Amniotic epithelial cell (primary cell): Measurements from ENCODE around the gene PARP3.
"Not testable (repeated sequence)": the region's sequence is repeated elsewhere in the genome, so short reads cannot be mapped to it uniquely, and the experiment has no call there.

ENCODE experiments used
- DNase-seq: peaks from one replicate; pipeline ENCODE4 v3.0.0-alpha.2; 2010; ENCODE audit warnings: low read depth

Gene PARP3

DNA sequence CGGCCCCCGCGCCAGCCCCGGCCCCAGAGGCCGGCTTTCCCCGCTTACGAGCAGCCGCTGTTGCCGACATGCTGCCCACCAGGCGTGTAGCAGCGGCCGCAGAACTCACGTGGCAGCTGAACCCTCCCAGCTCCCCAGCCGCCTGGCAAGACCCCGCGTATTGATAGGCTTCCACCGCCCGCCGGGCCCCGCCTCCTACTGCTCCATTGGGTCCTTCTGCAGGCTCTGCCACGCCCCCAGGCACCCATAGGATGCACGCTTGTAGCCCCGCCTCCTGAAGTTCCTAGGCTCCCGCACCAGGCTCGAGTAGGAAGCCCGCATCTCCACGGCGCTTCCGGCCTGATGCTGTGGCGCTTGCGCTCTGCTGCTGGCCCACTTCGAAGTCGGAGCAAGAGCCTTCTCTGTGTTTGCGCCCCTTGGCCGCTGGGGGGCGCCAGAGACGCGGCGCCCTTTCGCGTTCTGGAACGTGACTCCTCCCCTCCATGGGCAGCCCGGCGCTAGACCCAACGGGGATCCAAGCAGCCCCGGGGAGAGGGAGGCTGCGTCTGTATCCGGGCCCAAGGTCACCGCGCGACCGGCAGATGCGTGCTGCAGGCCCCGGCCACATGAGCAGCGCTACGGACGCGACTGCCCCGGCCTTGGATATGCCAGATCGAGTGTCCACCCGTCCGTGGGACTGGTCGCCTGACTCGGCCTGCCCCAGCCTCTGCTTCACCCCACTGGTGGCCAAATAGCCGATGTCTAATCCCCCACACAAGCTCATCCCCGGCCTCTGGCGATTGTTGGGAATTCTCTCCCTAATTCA, at the start of gene PARP3, which contains the start of gene RRP9:
PARP3 (plus strand) TSS at position 566 of the 805 bp plus-strand sequence. CDS start 993 bp downstream, outside the sequence.
RRP9 (minus strand) TSS at position 107 of the 805 bp plus-strand sequence; CDS start at position 70, 37 bp downstream.
- DNase-seq = peak; percentile 100

DNA sequence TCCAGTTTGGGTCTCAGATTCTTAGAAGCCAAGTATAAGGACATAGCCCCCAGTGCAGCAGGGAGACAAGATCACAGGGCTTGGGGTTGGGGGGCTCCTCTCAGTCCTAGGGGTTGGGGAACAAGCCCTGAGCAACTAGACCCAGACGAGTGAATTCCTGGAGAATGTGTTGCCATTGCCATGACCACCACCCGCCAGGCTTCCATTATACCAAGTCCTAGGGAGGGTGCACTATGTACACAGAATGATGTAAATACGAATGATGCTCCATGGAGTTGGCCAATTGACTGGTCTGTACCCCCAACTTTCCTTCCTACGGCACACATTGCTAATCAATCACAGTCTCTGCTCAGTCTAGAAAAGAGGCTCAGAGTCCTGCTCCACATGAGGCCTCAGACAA, 47.8 kb upstream of the PARP3 start:
- DNase-seq = no peak

GRCh38 chr3:51894939-51895338, 47.2 kb upstream of the PARP3 start:
- DNase-seq = no peak

DNA sequence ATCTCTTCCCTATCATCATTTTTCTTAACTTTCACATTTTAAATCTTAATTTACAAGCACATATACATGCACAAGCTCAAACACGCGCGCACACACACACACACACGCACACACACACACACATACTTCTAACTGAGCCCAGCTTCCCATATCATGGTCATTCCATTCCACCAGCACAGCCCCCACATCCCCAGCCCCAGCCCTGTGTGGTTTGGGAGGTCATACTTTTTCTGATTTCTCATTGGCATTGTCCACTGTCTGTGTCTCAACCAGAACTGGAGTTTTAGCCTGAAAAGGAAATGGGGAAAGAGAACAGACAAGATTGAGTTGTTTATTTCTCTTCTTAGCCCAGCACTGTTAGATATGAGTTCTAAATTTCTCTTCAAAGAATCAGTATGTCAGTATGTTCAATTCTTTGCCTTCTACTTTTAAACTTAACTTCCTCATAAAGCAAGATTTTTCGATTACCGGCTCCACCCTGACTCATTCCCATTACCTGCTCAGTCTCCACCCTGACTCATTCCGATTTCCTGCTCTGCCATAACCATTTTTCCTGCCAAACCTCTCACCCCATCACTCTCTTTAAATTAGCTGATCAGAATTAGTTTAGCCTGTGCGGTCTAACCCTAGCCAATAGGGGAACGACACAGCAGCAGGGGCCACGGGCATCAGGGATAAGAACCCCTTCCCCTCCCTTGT, 45.4 kb upstream of the PARP3 start:
- DNase-seq = peak; percentile 4

- DNase-seq = no peak
Observed at GRCh38 chr3:51897391-51897790, 44.8 kb upstream of the PARP3 start.

DNA sequence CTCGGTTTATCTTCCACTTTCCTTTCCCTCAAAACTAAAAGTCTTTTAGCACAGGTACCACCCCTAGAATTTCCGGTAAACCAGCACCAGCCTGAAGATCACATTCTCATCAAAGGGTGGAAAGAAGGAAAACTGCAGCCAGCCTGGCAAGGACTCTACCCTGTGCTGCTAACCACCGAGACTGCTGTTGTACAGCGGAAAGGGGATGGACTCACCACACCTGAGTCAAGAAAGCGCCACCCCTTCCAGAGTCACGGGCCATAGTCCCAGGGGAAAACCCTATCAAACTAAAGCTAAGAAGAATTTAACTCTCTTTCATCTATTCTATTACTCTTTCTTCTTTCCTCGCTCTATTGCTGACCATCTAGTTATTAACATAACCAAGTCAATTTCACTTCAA, 42.1 kb upstream of the PARP3 start:
- DNase-seq = not testable (repeated sequence)

DNA sequence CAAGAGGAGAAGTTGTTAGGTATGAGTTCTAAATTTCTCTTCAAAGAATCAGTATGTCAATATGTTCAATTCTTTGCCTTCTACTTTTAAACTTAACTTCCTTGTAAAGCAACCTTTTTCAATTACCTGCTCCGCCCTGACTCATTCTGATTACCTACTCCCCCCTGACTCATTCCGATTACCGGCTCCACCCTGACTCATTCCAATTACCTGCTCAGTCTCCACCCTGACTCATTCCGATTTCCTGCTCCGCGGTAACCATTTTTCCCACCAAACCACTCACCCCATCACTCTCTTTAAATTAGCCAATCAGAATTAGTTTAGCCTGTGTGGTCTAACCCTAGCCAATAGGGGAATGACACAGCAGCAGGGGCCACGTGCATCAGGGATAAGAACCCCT, 39.8 kb upstream of the PARP3 start:
- DNase-seq = not testable (repeated sequence)

GRCh38 chr3:51904034-51904823, 37.9 kb upstream of the PARP3 start:
- DNase-seq = no peak

DNA sequence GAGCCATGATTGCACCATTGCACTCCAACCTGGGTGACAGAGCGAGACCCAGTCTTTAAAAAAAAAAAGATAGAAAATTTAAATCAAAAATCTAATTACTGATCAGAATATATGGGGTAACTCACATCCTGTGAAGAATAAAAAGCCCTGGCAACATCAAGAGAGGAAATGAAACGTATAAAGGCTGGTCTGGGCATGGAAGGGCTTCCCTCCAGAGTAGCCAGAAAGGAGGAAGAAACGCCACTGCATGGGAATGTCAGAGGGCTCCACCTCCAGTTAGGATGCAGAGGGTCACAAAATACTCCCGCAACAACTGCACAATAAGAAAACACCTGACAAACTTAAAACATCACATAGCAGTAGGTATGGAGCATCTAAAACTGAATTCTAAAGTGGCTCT, 34.1 kb upstream of the PARP3 start:
- DNase-seq = no peak

DNA sequence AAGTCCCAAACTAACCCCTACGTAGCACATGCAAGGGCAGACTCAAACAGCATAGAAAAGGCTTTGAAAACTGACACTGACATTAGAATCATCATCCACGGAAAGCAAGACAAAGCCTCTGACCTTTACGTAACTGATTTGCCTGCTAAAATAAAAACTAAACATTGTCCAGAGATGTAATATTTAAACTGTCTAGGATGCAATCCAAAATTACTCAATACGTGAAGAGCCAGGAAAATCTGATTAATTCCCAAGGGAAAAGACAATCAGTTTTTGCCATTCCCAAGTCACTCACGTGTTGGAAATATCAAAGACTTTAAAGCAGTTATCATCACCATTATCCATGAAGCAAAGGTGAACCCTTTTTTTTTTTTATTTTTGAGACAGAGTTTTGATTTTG, 25.7 kb upstream of the PARP3 start:
- no peak for DNase-seq

DNA sequence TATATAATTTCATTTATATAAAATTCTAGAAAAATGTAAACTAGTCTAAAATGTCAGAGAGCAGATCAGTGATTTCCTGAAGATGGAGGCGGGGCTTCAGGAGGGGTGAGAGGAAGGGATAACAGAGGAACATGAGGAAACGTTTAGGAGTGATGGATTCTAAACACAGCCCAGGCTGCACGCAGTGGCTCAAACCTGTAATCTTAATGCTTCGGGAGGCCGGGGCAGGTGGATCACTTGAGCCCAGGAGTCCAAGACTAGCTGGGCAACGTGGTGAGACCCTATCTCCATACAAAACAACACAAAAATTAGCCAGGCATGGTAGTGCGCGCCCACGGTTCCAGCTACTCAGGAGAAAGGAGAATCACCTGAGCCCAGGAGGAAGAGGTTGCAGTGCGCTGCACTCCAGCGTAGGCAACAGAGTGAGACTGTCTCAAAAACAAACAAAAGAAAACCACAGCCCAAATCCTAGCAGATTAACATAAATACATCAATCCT, 21.0 kb upstream of the PARP3 start:
- DNase-seq = no peak

DNA sequence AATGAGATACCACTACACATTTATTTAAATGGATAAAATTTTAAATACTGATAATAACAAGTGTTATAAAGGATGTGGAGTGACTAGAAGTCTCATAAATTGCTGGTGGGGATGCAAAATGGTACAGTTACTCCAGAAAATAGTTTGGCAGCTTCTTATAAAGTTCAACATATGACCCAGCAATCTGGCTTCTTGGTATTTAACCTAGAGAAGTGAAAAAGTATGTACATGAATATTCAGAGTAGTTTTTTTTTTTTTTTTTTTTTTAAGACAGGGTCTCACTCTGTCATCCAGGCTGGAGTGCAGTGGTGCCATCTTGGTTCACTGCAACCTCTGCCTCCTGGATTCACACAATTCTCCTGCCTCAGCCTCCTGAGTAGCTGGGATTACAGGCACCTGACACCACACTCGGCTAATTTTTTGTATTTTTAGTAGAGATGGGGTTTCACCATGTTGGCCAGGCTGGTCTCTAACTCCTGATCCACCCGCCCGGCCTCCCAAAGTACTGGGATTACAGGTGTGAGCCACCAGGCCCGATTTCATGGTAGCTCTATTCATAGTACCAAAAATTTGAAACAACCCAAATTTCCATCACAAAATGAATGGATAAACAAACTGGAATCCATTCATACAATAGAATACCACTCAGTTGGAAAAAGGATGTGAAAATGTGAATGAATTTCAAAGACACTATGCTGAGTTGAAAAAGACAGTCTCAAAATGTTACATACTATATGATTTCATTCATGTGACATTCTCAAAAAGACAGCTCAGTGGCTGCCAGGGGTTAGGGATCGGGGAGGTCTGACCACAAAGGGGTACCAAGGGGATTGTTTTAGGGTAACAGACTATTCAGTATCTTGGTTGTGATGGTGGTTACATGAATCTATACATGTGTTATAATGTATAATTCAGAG, 14.8 kb upstream of the PARP3 start:
- DNase-seq = no peak

- DNase-seq = no peak
Observed at GRCh38 chr3:51928438-51928837, 13.7 kb upstream of the PARP3 start.

GRCh38 chr3:51928981-51929380, 13.2 kb upstream of the PARP3 start:
- DNase-seq = not testable (repeated sequence)

GRCh38 chr3:51929420-51930003, 12.7 kb upstream of the PARP3 start:
- peak; percentile 14 for DNase-seq

GRCh38 chr3:51930439-51930838, 11.7 kb upstream of the PARP3 start:
- no peak for DNase-seq

GRCh38 chr3:51931756-51932155, 10.4 kb upstream of the PARP3 start:
- DNase-seq = no peak

DNA sequence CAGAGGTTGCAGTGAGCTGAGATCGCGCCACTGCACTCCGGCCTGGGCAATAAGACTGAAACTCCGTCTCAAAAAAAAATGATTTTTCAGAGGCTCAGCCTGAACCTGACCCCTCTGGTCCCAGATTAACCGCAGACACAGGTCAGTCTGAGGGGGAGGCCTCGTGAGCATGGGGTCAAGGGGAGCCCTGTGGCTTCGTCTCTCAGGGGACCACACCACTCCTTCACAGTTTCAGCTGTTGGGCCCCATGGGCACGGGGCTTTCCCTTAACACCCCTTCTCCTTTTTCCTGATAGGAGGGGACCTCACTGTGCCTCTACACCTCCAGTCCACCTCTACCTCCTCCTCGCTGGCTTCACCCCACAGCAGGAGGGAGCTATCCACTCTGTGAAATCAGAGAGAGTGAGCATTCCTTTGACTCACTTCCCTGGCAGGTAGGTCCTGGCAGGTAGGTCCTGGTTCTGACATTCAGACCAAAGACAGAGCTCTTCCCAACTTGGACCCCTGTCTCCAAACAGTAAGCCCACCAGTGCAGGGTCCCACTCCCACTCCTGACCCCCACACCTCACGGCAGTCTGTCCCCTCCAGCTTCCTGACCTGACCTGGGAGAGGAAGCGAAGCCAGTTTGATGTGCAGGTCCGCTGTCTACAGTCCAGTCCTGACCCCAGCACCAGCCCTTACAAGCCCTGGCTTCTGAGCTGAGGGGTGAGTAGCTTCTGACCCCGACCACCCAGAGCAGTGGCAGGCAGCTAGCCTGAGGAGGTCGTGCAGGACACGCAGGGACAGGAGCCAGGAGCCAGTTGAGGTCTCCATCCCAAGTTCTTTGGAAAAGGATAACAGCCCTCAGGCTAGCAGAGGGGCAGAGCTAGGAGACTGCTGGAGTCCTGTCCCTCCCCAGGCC, 9.4 kb upstream of the PARP3 start:
- no peak for DNase-seq

- DNase-seq = no peak
Observed at GRCh38 chr3:51933471-51934138, 8.6 kb upstream of the PARP3 start.
